SIG-M5 treated with dmso at 0.1 percent for 504 hours (cell line): ENCODE measurements around the gene TUBGCP2.

Experiments
- DNase-seq: peaks from one replicate; lab custom pipeline; 2025; ENCODE audit not compliant: unreplicated experiment; lab: John Stamatoyannopoulos, UW

TUBGCP2 gene, protein sequence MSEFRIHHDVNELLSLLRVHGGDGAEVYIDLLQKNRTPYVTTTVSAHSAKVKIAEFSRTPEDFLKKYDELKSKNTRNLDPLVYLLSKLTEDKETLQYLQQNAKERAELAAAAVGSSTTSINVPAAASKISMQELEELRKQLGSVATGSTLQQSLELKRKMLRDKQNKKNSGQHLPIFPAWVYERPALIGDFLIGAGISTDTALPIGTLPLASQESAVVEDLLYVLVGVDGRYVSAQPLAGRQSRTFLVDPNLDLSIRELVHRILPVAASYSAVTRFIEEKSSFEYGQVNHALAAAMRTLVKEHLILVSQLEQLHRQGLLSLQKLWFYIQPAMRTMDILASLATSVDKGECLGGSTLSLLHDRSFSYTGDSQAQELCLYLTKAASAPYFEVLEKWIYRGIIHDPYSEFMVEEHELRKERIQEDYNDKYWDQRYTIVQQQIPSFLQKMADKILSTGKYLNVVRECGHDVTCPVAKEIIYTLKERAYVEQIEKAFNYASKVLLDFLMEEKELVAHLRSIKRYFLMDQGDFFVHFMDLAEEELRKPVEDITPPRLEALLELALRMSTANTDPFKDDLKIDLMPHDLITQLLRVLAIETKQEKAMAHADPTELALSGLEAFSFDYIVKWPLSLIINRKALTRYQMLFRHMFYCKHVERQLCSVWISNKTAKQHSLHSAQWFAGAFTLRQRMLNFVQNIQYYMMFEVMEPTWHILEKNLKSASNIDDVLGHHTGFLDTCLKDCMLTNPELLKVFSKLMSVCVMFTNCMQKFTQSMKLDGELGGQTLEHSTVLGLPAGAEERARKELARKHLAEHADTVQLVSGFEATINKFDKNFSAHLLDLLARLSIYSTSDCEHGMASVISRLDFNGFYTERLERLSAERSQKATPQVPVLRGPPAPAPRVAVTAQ

DNA sequence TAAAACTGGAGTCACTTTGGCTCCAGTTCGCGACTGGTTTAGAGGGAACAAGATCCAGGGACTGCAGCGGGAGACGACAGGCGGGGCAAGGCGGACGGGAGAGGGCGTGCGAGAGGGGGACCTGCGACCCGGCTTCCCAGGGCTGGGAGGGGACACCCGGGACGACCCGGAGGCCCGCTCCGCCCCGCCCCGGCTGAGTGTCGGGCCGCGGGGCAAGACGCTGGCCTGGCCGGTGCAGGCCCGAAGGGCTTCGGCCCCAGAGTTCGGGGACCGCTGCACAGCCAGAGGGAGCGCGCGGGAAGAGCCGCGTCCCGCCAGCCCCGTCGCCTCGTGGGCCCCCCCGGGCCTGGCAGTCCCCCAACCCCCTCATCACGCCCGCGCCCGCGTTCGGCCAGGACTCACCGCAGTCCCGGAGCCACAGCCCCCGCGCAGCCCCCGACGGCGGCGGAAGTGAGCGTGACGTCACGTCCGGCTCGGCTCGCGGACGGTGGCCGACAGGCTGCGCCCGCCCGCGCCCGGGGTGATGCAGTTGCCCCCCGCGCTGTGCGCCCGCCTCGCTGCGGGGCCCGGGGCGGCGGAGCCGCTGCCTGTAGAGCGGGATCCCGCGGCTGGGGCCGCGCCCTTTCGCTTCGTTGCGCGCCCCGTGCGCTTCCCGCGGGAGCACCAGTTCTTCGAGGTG lies at the start of gene TUBGCP2, which contains the start of gene ZNF511:
Gene TUBGCP2, minus strand, starts transcription at position 452 of the 679 bp plus-strand sequence. CDS start 5,931 bp downstream, outside the sequence.
Gene ZNF511, plus strand, starts transcription at position 494 of the 679 bp plus-strand sequence. Its CDS starts 30 bp downstream, at position 524.
- DNase-seq, result peak; percentile 52

DNA sequence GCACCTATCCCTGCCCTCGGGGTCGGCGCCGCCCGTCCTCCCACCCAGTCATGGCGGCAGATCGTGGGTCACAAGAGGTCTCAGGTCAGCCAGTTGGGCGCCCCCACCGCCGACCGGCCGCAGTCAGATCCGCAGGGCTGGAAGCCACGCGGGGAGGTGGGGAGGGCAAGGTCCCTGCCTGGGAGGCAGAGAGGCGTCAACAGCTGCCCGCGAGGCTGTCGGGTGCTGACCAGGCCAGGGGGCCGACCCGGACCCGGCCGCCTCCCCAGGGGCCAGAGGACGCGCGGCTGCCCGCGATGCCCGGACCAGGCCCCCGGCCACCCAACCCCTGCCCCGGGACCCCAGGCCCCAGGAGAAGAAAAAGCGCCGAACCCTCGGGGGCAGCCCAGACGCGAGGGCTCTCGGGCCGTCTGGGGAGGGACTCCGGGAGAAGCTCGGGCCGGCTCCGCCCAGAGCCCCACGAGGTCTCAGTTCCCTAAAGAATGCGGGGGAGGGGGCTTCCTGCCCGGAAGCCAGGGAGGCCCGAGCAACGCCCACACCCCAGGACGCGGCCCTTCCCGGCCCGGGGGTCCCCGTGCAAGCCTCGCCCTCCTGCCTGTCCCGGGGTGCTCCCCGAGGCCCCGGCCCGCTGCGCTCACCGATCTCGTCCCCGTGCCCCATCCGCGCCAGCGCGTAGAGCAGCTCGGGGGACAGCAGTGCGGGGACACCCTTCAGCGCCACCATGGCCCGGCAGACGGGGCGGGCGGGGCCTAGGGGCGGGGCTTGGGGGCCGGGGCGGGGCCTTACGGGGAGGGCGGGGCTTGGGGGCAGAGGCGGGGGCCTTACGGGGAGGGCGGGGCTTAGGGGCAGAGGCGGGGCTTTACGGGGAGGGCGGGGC lies 48.9 kb upstream of the TUBGCP2 start, which contains the start of gene FUOM:
Gene FUOM, minus strand, starts transcription at position 735 of the 877 bp plus-strand sequence. Its CDS starts 12 bp downstream, at position 723.
- DNase-seq, result peak; percentile 69

DNA sequence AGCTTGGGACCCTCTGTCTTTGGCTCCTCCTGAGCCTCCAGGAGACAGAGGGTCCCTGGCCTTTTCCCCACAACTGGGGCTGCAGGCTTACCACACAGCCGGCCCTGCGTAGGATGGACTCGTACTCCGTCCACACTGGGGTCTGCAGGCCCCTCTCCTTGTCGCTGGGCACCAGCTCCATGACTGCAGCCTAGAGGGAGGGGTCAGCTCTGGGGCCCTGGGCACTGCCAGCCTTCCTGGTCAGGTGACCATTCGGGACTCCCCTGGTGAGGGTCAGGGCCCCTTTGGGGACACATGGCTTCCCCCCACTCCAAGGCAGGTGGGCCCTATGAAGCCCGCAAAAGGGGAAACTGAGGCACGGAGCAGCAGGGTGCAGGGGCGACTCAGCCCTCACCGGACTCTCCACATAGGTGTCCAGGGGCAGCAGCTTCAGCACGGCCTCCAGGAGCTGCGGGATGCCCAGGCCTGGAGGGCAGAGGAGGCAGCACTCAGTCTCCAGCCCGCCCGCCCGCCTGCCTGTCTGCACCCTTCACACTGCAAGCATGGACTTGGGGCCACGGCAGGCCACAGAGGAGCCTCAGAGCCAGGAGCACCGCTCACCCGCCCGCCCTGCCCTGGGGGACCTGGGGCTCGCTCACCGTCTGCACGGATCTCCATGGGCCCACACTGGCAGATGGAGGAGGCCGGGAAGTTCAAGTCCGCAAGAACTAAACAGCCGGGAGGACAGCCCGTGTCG lies 48.0 kb upstream of the TUBGCP2 start:
- DNase-seq, result no peak

DNA sequence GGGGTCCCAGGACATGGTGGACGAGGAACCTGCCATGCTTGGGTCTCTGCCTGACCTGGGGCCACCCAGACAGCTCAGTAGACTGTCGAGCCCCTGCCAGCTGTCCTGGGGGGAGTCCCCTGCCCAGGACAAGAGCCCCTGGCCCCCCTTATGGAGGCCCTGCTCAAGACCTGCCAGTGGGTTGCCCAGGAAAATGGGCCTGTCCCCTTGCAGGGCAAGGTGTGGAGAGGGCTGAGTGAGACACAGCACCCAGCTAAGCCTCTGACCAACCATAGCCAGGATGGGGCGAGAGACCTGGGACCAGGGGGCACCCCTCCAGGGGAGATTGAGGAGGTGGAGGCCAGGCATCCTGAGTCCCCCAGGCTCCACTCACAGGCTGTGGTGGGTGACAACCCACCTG lies 47.3 kb upstream of the TUBGCP2 start:
- DNase-seq, result no peak

DNA sequence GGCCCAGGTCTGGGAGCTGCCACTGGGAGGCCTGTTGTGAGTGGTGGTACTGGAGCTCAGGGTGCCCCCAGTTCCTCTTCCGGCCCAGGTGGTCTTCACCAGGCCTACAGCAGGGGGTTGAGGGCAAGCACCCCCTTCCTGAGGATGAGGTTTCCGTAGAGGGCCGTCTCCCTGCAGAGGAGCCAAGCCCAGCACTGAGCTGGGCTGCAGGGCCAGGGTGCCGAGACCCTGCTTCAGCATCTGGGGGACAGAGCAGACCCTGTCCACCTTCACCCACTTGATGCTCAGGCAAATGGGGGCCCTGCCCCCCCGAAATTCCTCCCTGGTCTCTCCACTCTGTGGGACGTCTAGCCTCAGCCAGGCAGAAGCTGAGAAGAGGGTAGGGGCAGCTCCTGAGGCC lies 46.6 kb upstream of the TUBGCP2 start:
- no peak for DNase-seq

DNA sequence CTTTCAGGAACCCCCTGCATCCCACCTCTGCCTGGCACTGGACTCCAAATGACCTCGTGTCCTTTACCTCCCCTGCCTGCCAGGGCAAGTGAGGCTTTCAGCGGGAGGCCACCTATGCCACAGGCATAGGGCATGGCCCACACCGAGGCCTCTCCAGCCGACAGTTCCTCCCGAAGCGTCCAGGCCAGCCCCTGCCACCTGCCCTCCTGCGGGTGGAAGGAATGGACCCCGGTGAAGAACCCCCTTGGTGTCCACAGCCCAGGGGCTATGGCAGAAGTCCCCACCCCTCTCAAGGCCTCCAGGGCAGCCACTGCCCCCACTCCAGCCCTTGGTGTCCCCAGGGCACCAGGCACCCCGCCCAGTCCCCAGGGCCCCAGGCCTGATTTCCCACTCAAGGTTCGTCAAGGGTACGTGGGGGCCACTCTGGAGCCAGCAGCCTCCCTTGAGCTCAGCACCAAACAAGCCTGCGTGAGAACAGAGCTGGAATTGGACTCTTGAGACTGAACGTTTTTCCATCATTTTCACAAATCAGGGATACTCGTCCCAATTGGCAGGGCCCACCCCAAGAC lies 46.1 kb upstream of the TUBGCP2 start:
- DNase-seq, result no peak

DNA sequence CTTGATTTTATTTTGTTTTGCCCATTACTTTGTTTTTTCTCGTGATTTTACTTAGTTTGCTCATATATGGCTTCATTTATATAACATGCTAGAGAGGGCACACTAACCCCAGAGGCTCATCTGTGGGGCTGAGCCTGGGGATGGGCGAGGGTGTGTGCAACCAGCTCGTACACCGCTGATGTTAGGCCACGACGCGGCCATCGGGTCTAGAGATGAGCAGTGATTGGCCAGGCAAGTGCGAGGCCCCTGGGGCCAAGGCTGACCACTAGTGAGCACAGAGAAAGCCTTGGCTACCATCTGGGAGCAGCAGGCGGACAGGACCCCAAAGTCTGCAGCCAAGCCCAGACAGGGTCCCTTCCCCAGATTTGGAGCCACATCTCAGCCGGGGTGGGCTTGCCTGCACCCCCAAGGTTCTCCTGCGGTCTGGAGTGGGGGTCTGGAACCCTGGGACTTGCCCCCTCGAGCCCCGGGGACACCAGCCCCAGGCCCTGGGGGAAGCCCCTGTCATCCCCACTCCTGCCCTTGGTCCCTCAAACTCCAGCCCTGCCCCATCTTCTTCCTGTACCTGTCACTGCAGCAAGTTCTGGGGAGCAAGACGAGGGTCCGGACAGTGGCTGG lies 45.4 kb upstream of the TUBGCP2 start:
- no peak for DNase-seq

DNA sequence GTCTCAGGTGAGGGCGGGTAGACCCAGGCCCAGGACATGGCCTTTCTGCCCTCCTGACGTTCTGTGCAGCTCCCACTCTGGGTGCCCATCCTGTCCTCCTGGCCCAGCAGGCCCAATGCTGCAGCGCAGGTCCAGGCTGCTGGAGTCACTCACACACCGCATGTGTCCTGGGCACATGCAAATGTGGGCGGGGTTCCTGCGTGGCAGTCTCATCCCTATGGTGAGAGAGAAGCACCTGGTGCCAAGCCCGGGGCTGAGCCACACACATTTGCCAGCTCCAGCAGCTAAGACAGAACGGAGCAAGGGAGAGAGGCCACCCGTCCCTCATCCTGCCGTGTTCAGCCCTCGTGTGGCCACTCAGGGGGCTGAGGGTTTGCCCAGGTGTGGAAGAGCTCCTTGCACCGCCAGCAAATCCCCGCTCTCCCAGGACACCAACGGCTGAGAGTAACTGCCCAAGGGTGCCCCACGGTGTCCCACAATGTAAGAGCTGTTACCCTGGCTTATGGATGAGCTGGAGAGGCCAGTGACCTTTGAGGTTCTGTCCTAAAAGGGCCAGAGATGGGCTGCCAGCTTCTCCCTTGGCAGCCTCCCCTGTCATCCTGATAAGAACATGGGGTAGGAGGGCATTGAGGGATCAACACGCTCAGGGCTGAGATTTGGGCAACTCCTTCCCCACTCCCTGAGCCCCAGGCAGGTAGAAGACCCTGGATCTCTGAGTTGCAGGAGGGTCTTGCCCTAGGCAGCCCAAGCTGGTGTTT lies 44.7 kb upstream of the TUBGCP2 start:
- no peak for DNase-seq

DNA sequence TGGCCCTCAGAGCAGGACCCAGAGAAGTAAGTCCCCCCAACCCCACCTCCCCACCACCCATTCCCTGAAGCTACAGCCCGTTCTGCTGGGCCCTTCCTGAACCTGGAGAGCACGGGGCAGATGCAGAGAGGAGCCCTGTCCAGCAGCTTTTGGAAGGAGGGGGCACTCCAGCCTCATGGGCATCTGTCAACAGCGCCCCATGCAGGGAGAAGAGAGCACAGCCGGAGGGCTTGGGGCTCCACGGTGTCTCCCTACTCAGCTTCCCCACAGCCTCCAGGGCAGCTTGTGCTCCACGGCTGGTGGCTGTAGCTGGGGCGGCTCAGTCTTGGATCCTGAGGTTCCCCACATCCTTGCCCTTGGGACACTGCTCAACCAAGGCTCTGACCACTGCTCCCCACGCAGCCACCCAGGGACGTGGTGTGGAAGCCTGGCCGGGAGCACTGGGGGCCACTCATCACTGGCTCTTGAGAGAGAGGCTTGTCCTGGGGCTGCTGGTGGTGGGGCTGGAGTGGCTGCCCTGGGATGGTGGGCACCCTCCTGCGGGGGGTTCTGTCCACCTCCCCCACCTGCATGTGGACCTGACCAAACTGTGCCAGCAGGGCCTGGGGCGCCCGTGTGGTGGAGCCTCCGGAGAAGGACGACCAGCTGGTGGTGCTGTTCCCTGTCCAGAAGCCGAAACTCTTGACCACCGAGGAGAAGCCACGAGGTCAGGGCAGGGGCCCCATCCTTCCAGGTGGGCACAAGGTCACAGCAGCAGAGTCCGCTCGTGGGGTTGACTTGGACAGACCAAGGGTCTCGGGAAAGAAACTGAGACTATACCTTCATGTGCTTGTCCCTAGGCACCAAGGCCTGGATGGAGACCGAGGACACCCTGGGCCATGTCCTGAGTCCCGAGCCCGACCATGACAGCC lies 43.0 kb upstream of the TUBGCP2 start:
- DNase-seq, result no peak

DNA sequence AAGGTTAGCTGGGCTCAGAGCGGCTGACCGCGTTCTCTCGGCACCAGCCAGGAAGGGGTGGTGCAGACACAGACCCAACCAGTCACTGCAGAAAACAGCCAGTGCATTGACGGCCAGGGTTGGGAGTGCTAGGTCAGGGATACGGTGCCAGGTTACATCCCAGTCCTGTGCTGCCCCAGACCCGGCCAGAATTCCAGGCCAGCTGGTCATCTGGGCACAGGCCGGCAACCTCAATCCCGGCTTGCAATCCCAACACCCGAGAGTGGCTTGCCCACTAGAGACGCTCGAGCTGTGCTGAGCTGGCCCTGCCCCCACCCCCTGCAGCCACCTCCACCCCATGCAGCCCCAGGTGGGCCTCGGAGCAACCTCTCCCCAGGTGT lies 42.3 kb upstream of the TUBGCP2 start:
- no peak for DNase-seq

DNA sequence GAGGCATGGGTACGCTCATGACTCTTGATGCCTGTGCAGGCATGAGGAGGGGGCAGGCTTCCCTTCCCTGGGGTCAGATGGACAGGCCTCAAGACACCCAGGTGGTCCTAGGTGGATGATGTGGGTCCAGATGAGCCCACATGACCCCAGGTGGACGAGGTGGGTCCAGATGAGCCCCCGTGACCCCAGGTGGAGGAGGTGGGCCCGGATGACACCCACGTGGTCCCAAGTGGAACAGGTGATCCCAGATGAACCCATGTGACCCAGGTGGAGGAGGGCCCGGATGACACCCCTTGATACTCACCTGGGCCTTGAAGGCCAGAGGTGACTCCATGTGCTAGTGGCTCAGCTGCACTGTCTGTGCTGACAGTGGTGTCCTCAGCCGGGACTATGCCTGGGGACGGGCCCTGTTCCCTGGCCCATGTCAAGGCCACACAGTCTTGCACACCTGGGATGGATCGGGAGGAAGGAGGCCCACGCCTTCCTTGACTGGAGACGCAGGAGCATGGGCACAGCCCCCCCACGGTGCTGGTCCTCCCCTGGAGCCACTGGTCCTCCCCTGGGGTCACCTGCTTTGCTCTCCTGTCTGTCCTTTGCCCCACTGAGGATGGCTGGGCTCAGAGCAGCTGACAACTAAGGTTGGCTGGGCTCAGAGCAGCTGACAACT lies 41.7 kb upstream of the TUBGCP2 start:
- no peak for DNase-seq

DNA sequence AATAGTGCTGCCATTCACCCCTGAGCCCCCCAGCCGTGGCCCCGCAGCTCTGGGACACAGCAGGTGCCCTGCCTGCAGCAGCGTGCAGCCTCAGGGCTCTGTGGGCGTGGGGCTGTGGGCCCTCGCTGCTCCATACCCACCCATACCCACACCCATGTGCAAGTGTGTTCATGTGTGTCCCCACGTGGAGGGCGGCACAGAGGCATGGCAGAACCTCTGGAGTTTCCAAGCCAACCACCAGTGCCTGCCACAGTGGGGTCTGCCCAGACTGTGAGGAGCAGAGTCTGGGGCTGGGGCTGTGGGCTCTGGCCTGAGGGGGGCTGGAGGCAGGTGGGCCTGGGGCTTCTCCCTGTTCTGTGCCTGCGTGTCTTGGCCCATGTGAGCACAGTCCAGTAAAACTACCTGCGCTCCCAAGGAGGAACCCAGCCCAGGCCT lies 40.9 kb upstream of the TUBGCP2 start:
- DNase-seq, result no peak

DNA sequence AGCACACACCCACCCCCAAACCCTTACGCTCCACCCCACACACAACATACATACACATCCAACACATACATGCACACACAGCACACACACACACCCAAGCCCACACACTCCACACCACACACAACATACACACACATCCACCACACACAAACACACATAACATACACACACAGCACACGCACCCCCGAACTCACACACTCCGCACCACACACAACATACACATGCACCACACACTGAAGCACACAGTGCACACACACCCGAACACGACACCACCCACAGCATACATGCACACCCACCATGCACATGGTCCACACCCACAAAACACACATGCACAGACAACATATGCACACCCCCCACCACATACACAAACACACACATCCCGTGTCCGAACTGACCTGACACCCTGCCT lies 40.5 kb upstream of the TUBGCP2 start:
- no peak for DNase-seq

DNA sequence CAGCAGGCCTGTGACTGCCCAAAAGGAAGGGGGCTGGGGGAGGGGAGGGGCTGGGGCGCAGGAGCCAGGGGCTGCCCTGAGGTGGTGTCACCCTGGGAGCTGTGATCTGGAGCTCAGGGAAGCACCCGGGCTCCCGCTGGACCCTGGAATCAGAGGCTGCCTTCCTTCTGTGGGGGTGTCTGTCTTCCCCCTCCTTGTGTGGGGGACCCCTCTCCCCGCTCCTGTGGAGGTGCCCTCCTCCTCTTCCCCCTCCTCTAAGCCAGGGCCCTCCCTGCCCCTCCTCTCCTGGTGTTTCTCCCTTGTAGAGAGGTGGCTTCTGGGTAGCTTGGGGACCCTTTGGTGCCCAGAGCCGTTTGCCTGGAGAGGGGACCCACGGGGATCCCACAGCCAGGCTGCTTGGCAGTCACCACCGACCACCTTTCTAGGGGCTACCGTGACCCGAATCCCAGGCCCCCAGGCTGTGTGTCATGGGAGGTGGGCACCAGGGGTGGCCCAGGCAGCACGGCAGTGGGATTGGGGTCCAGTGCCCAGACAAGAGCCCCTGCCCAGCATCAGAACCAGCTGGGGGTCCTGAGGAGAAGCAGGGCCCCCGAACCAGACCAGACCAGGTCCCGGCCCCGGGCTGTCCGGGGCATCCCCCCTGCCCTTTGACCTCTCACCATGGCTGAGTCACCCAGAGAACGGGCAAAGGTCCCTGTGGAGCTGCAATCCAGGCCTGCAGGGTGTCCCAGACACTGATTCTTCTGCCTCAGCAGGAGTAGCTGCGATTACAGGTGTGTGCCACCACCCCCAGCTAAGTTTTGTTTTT lies 39.2 kb upstream of the TUBGCP2 start:
- no peak for DNase-seq

DNA sequence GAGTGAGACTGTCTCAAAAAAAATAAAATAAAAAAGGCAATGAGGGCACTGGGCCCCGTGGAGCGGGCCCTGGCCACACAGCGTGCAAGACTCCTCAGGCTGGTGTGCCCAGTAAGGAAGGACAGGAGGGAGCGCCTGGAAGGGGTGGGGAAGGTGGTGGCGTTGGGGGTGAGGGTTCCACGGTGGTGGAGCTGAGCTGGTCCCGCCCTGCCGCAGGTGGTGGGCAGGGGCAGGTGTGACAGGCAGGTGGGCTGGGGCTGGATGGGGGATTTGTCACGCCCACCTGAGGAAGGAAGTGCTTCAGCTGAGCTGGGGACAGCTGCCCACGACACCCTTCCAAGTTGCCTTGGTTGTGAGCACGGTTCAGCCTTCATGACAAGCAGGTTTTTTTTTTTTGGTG lies 37.7 kb upstream of the TUBGCP2 start:
- DNase-seq, result no peak

DNA sequence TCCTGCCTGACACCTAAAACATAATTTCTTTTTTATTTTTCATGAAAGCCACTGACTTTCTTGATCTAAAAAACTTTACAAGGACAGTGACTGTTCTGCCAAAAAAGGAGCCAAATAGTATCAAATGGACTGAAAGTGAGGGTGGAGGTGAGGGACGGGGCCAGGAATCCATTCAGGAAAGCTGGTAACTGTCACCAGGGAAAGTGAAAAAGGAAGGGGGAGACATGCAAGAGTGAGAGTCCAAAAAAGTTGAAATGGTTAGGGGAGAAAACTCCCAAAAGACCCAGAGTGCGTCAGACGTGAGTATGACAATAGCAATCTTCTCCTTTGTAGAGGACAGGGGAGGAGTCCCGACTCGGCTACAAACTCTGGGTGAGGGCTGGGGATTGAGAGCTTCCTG lies 35.6 kb upstream of the TUBGCP2 start:
- no peak for DNase-seq
